Mesendoderm (in vitro differentiated cells): Measurements from ENCODE around the gene PRPSAP1.
A peak's percentile ranks its signal among the peaks of the same experiment; 100 is the strongest.

Source experiments
- DNase-seq: peaks from one replicate; pipeline ENCODE4 v3.0.0; 2013
- H2AK5ac ChIP-seq: 2 replicates; pipeline ENCODE4 v1.6.1; 2013; ENCODE audit warnings: low read length, inconsistent platforms
- H2BK120ac ChIP-seq: 2 replicates; pipeline ENCODE4 v1.6.1; 2013; ENCODE audit warnings: low read depth, mild to moderate bottlenecking, low read length, moderate library complexity, mixed read lengths
- H2BK15ac ChIP-seq: replicated peaks from 2 replicates; pipeline ENCODE4 v1.6.1; 2013; ENCODE audit warnings: low read depth, mild to moderate bottlenecking, moderate library complexity
- H2BK5ac ChIP-seq: 2 replicates; pipeline ENCODE4 v1.6.1; 2013; ENCODE audit warnings: low read length, inconsistent platforms
- H3K18ac ChIP-seq: 2 replicates; pipeline ENCODE4 v1.6.1; 2013; ENCODE audit warnings: mild to moderate bottlenecking, low read length, mixed read lengths
- H3K23ac ChIP-seq: one replicate; pipeline ENCODE4 v1.6.1; 2013; ENCODE audit warnings: low read length
- H3K27ac ChIP-seq: 2 replicates; pipeline ENCODE4 v1.5.1; 2013; ENCODE audit warnings: low read depth, mild to moderate bottlenecking, inconsistent platforms, low read length, moderate library complexity
- H3K27me3 ChIP-seq: 2 replicates; pipeline ENCODE4 v1.6.1; 2013; ENCODE audit warnings: low read length, control low read depth, mild to moderate bottlenecking, inconsistent platforms; ENCODE audit not compliant: insufficient read depth, poor library complexity
- H3K36me3 ChIP-seq: 2 replicates; pipeline ENCODE4 v1.6.1; 2013; ENCODE audit warnings: low read length, inconsistent platforms; ENCODE audit not compliant: control insufficient read depth, insufficient read depth
- H3K4ac ChIP-seq: one replicate; pipeline ENCODE4 v1.6.1; 2013; ENCODE audit warnings: low read depth, mild to moderate bottlenecking, low read length, moderate library complexity
- H3K4me1 ChIP-seq: 2 replicates; pipeline ENCODE4 v1.6.1; 2013; ENCODE audit warnings: low read depth, low read length, inconsistent platforms; ENCODE audit not compliant: control insufficient read depth
- H3K4me2 ChIP-seq: 2 replicates; pipeline ENCODE4 v1.6.1; 2013; ENCODE audit warnings: low read length
- H3K4me3 ChIP-seq: 2 replicates; pipeline ENCODE4 v1.5.1; 2013; ENCODE audit warnings: mild to moderate bottlenecking, low read length
- H3K56ac ChIP-seq: one replicate; pipeline ENCODE4 v1.6.1; 2013; ENCODE audit warnings: low read length
- H3K79me1 ChIP-seq: 2 replicates; pipeline ENCODE4 v1.6.1; 2013; ENCODE audit warnings: low read length, inconsistent platforms
- H3K79me2 ChIP-seq: 2 replicates; pipeline ENCODE4 v1.6.1; 2013; ENCODE audit warnings: mild to moderate bottlenecking, low read length; ENCODE audit not compliant: control insufficient read depth, insufficient read depth
- H3K9ac ChIP-seq: 2 replicates; pipeline ENCODE4 v1.6.1; 2013; ENCODE audit warnings: low read length, inconsistent platforms
- H4K5ac ChIP-seq: one replicate; pipeline ENCODE4 v1.6.1; 2013; ENCODE audit warnings: low read length
- H4K8ac ChIP-seq: one replicate; pipeline ENCODE4 v1.6.1; 2013; ENCODE audit warnings: low read depth, mild to moderate bottlenecking, control low read depth, low read length, moderate library complexity
- WGBS: extraction: QIAGEN DNeasy Blood & Tissue Kit; methylation state at CpG from one replicate; pipeline ENCODE4 v1.1.7; 2013; ENCODE audit warnings: low lambda C conversion rate, missing lambda C conversion rate; ENCODE audit not compliant: insufficient coverage; ENCODE audit errors: extremely low coverage; 5-methylcytosine and 5-hydroxymethylcytosine counted together

PRPSAP1 gene

DNA sequence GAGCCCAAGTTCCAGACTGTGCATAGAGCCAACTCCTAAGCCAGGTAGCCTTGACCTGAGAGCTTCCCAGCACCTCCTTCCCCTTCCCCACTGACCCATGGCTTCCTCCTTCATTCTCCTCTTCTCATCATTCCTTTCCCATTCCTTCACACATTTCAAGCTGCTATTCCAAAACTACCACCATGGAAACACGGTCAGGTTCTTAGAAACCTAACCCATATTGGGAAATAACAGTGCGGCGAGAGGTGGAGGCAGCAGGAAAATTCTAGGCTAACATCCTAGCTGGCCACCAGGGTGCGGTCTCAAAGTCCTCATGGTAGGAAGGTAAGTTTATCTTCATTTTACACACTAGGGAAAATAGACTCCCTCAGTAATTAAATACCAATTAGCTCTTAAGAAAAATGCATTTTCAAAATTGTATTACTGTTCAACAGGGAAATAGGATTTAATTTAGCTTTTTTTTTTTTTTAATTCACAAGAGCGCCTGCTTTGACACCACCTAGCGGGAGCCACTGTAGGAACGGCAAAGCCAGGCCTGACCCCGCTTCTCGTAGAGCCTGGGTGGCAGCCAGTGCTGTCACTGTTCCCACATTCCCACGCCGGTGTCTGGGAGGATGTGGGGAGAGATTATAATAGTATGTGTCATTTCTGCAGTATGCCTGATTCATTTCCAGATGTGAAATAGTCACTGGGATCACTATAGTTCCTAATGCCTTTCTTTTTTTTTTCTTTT, 16.7 kb upstream of the PRPSAP1 start:
- H3K56ac ChIP-seq = no peak overlapping the region
- no peaks in the 10 kb centered on the region for H3K36me3 ChIP-seq
- peak; percentile 36 for DNase-seq
- H3K27ac ChIP-seq = no peak overlapping the region
- no peaks in the 10 kb centered on the region for H3K79me1 ChIP-seq
- no peak overlapping the region for H3K4me3 ChIP-seq
- WGBS = no CpG with 5 or more reads among the region's 11 CpGs
- no peak overlapping the region for H2BK120ac ChIP-seq
- H2AK5ac ChIP-seq = no peak overlapping the region
- H3K27me3 ChIP-seq = no peaks in the 10 kb centered on the region
- no peak overlapping the region for H2BK5ac ChIP-seq
- H3K79me2 ChIP-seq = no peaks in the 10 kb centered on the region
- no peak overlapping the region for H3K4ac ChIP-seq
- H3K4me2 ChIP-seq = no peak overlapping the region
- H4K8ac ChIP-seq = no peak overlapping the region
- H3K4me1 ChIP-seq = no peaks in the 10 kb centered on the region
- H3K23ac ChIP-seq = no peak overlapping the region
- H3K9ac ChIP-seq = no peak overlapping the region
- no peak overlapping the region for H4K5ac ChIP-seq
- H3K18ac ChIP-seq = no peak overlapping the region
- no peak overlapping the region for H2BK15ac ChIP-seq

- H2BK120ac ChIP-seq = no peak overlapping the region
- H3K4me1 ChIP-seq = no peaks in the 10 kb centered on the region
- H3K9ac ChIP-seq = no peak overlapping the region
- no peak overlapping the region for H3K18ac ChIP-seq
- H3K56ac ChIP-seq = no peak overlapping the region
- H3K4me2 ChIP-seq = no peak overlapping the region
- no peaks in the 10 kb centered on the region for H3K27me3 ChIP-seq
- no peak overlapping the region for H3K4me3 ChIP-seq
- no CpG with 5 or more reads among the region's 7 CpGs for WGBS
- no peaks in the 10 kb centered on the region for H3K79me1 ChIP-seq
- H3K27ac ChIP-seq = no peak overlapping the region
- no peak overlapping the region for H4K8ac ChIP-seq
- no peaks in the 10 kb centered on the region for H3K79me2 ChIP-seq
- H3K36me3 ChIP-seq = no peaks in the 10 kb centered on the region
- no peak overlapping the region for H2BK5ac ChIP-seq
- no peak overlapping the region for H2BK15ac ChIP-seq
- H2AK5ac ChIP-seq = no peak overlapping the region
- H3K23ac ChIP-seq = no peak overlapping the region
- DNase-seq = no peak
- H3K4ac ChIP-seq = no peak overlapping the region
- H4K5ac ChIP-seq = no peak overlapping the region
These were observed 16.1 kb upstream of the PRPSAP1 start for GRCh38 chr17:76369804-76370203.

GRCh38 chr17:76369379-76369778, 15.7 kb upstream of the PRPSAP1 start:
- Histone ChIP-seq H3K36me3 (no peaks in the 10 kb centered on the region), H3K4me2 (no peak overlapping the region), H4K8ac (no peak overlapping the region), H4K5ac (no peak overlapping the region), H3K79me2 (no peaks in the 10 kb centered on the region), H3K23ac (no peak overlapping the region), H2AK5ac (no peak overlapping the region), H3K18ac (no peak overlapping the region), H3K27me3 (no peaks in the 10 kb centered on the region), H3K9ac (no peak overlapping the region), H2BK5ac (no peak overlapping the region), H3K56ac (no peak overlapping the region), H3K4me1 (no peaks in the 10 kb centered on the region), H3K79me1 (no peaks in the 10 kb centered on the region), H2BK15ac (no peak overlapping the region), H3K4me3 (no peak overlapping the region), H3K27ac (no peak overlapping the region), H2BK120ac (no peak overlapping the region), H3K4ac (no peak overlapping the region)
- no peak for DNase-seq
- WGBS = no CpG with 5 or more reads among the region's 10 CpGs

- DNase-seq = no peak
These were observed 14.8 kb upstream of the PRPSAP1 start for GRCh38 chr17:76368545-76368944.

GRCh38 chr17:76367642-76368041, 13.9 kb upstream of the PRPSAP1 start:
- no peak for DNase-seq
- H2BK15ac ChIP-seq = no peak overlapping the region
- no peak overlapping the region for H3K4me2 ChIP-seq
- H3K56ac ChIP-seq = no peak overlapping the region
- no peak overlapping the region for H3K23ac ChIP-seq
- H3K18ac ChIP-seq = no peak overlapping the region
- no peaks in the 10 kb centered on the region for H3K79me1 ChIP-seq
- no peaks in the 10 kb centered on the region for H3K27me3 ChIP-seq
- H3K9ac ChIP-seq = no peak overlapping the region
- no peak overlapping the region for H2AK5ac ChIP-seq
- WGBS = no CpG with 5 or more reads among the region's 6 CpGs
- no peaks in the 10 kb centered on the region for H3K4me1 ChIP-seq
- H2BK5ac ChIP-seq = no peak overlapping the region
- no peaks in the 10 kb centered on the region for H3K79me2 ChIP-seq
- H4K8ac ChIP-seq = no peak overlapping the region
- no peak overlapping the region for H3K27ac ChIP-seq
- no peaks in the 10 kb centered on the region for H3K36me3 ChIP-seq
- H3K4ac ChIP-seq = no peak overlapping the region
- H3K4me3 ChIP-seq = no peak overlapping the region
- no peak overlapping the region for H2BK120ac ChIP-seq
- no peak overlapping the region for H4K5ac ChIP-seq

More at GRCh38 chr17:76368545-76368944, 14.8 kb upstream of the PRPSAP1 start:
- Histone ChIP-seq H4K8ac (no peak overlapping the region), H3K4me1 (no peaks in the 10 kb centered on the region), H3K79me2 (no peaks in the 10 kb centered on the region), H3K79me1 (no peaks in the 10 kb centered on the region), H3K56ac (no peak overlapping the region), H3K36me3 (no peaks in the 10 kb centered on the region), H3K27ac (no peak overlapping the region), H4K5ac (no peak overlapping the region), H2BK120ac (no peak overlapping the region), H3K27me3 (no peaks in the 10 kb centered on the region), H2BK5ac (no peak overlapping the region), H2BK15ac (no peak overlapping the region), H3K9ac (no peak overlapping the region), H3K23ac (no peak overlapping the region), H2AK5ac (no peak overlapping the region), H3K4ac (no peak overlapping the region), H3K4me3 (no peak overlapping the region), H3K4me2 (no peak overlapping the region), H3K18ac (no peak overlapping the region)
- no CpG with 5 or more reads among the region's 11 CpGs for WGBS

GRCh38 chr17:76366247-76366646, 12.5 kb upstream of the PRPSAP1 start:
- Histone ChIP-seq H3K18ac (no peak overlapping the region), H2AK5ac (no peak overlapping the region), H3K4me1 (no peaks in the 10 kb centered on the region), H4K8ac (no peak overlapping the region), H3K27me3 (no peaks in the 10 kb centered on the region), H3K27ac (no peak overlapping the region), H3K4me2 (no peak overlapping the region), H4K5ac (no peak overlapping the region), H2BK5ac (no peak overlapping the region), H3K79me1 (no peaks in the 10 kb centered on the region), H3K79me2 (no peaks in the 10 kb centered on the region), H2BK120ac (no peak overlapping the region), H3K9ac (no peak overlapping the region), H2BK15ac (no peak overlapping the region), H3K23ac (no peak overlapping the region), H3K4ac (no peak overlapping the region), H3K56ac (no peak overlapping the region), H3K4me3 (no peak overlapping the region), H3K36me3 (no peaks in the 10 kb centered on the region)
- no CpG with 5 or more reads among the region's 3 CpGs for WGBS
- no peak for DNase-seq
